Muscle layer of duodenum (tissue), 2 donors: ENCODE measurements around the gene C21orf91.

Source experiments
- H3K27ac ChIP-seq: one replicate; pipeline ENCODE4 v1.7.0; 2013; ENCODE audit warnings: mild to moderate bottlenecking, low read length
- H3K27me3 ChIP-seq: one replicate; pipeline ENCODE4 v1.7.0; 2013; ENCODE audit warnings: low read depth, mild to moderate bottlenecking, control low read depth, low read length
- H3K36me3 ChIP-seq, 2 donors: one replicate each; pipeline ENCODE4 v1.7.0; 2013; ENCODE audit warnings: low read length in 2 of 2, control low read depth in 1 of 2, mild to moderate bottlenecking in 1 of 2; ENCODE audit not compliant: insufficient read depth in 2 of 2, control insufficient read depth in 1 of 2
- H3K4me1 ChIP-seq, 2 donors: one replicate each; pipeline ENCODE4 v1.7.0; 2013; ENCODE audit warnings: low read length in 2 of 2, mild to moderate bottlenecking in 2 of 2, control low read depth in 1 of 2, moderate library complexity in 1 of 2; ENCODE audit not compliant: insufficient read depth in 2 of 2, control insufficient read depth in 1 of 2
- H3K4me3 ChIP-seq, 2 donors: one replicate each; pipeline ENCODE4 v1.7.0; 2013; ENCODE audit warnings: low read length in 2 of 2, low read depth in 1 of 2, mild to moderate bottlenecking in 1 of 2
- H3K9me3 ChIP-seq, 2 donors: one replicate each; pipeline ENCODE4 v1.7.0; 2013; ENCODE audit warnings: low read length in 2 of 2, control low read depth in 1 of 2, mild to moderate bottlenecking in 1 of 2; ENCODE audit not compliant: control insufficient read depth in 1 of 2
- donor health status: healthy.

The C21orf91 gene

GRCh38 chr21:17745086-17745485, 74.1 kb downstream of the C21orf91 start:
- no peaks in the 10 kb centered on the region for H3K36me3 ChIP-seq
- no peaks in the 10 kb centered on the region for H3K27me3 ChIP-seq
- H3K4me3 ChIP-seq, result no peak overlapping the region
- no peak overlapping the region for H3K27ac ChIP-seq
- no peaks in the 10 kb centered on the region for H3K4me1 ChIP-seq
- H3K9me3 ChIP-seq, result no peaks in the 10 kb centered on the region

- H3K27me3 ChIP-seq, result no peaks in the 10 kb centered on the region
- H3K9me3 ChIP-seq, result no peaks in the 10 kb centered on the region
- H3K36me3 ChIP-seq, result no peaks in the 10 kb centered on the region
- no peak overlapping the region for H3K4me3 ChIP-seq
- no peak overlapping the region for H3K27ac ChIP-seq
- no peaks in the 10 kb centered on the region for H3K4me1 ChIP-seq
Measured at GRCh38 chr21:17742940-17743592, 76.1 kb downstream of the C21orf91 start.

- no peaks in the 10 kb centered on the region for H3K4me1 ChIP-seq
Measured at GRCh38 chr21:17742181-17742580, 77.0 kb downstream of the C21orf91 start.

More at GRCh38 chr21:17742181-17742580, 77.0 kb downstream of the C21orf91 start:
- Histone ChIP-seq H3K27me3 (no peaks in the 10 kb centered on the region), H3K27ac (no peak overlapping the region), H3K4me3 (no peak overlapping the region), H3K9me3 (no peaks in the 10 kb centered on the region), H3K36me3 (no peaks in the 10 kb centered on the region)
